Measurements from ENCODE around the gene MYD88. TPM values are rescaled to one million over a fixed set of nuclear protein-coding genes. Genes with fewer than 3 reads are reported as not detected.

Gene MYD88
- total RNA-seq, 1 experiment from 2014 or later = 19.2 TPM

- Mint-ChIP-seq H3K36me3 (no peaks in the 10 kb centered on the region), H3K4me3 (no peak overlapping the region), H3K9me3 (no peaks in the 10 kb centered on the region), H3K27ac (no peak overlapping the region), H3K4me1 (no peaks in the 10 kb centered on the region), H3K27me3 (ENCODE audit: low read depth) (peaks cover 6% of the 10 kb centered on the region)
- ATAC-seq (no peak), DNase-seq (ENCODE audit: low spot score) (no peak)
- POLR2A ChIA-PET = interaction anchor here (0.5 kb wide), 1 partner anchor 1782 kb away, joined by 3 read pairs; no protein-coding TSS in a partner anchor
- CTCF ChIA-PET = no interaction called here
- TF ChIP-seq AFF4 (CRISPR knock-in tag; IDR thresholded peaks at IDR 0.05; ENCODE audit: borderline replicate concordance) = no peak
- TF ChIP-seq ZNF281 (CRISPR knock-in tag; IDR thresholded peaks at IDR 0.05) = no peak
- TF ChIP-seq NR3C1 (CRISPR knock-in tag; conservative IDR thresholded peaks at IDR 0.05; ENCODE audit: low read depth) = no peak
- no peak for TF ChIP-seq ATF6 (CRISPR knock-in tag; IDR thresholded peaks at IDR 0.05)
- no peak for TF ChIP-seq ESRRA (CRISPR knock-in tag; IDR thresholded peaks at IDR 0.05; ENCODE audit: borderline replicate concordance)
- TF ChIP-seq NFE2L1 (CRISPR knock-in tag; IDR thresholded peaks at IDR 0.05) = no peak
- TF ChIP-seq TP53 (CRISPR knock-in tag; IDR thresholded peaks at IDR 0.05) = no peak
- TF ChIP-seq ERG (CRISPR knock-in tag; IDR thresholded peaks at IDR 0.05) = no peak
- TF ChIP-seq ZNF317 (CRISPR knock-in tag; IDR thresholded peaks at IDR 0.05; ENCODE audit: borderline replicate concordance, low read depth) = no peak
- TF ChIP-seq FOXP1 (CRISPR knock-in tag; IDR thresholded peaks at IDR 0.05; ENCODE audit: borderline replicate concordance) = no peak
- TF ChIP-seq IRF1 (CRISPR knock-in tag; IDR thresholded peaks at IDR 0.05) = no peak
- no peak for TF ChIP-seq ZBTB21 (CRISPR knock-in tag; IDR thresholded peaks at IDR 0.05; ENCODE audit: borderline replicate concordance)
- no peak for TF ChIP-seq IRF2 (CRISPR knock-in tag; IDR thresholded peaks at IDR 0.05; ENCODE audit: borderline replicate concordance, low read depth)
- no peak for TF ChIP-seq SMAD3 (CRISPR knock-in tag; IDR thresholded peaks at IDR 0.05; ENCODE audit: borderline replicate concordance)
- TF ChIP-seq ZNF512 (CRISPR knock-in tag; IDR thresholded peaks at IDR 0.05; ENCODE audit: borderline replicate concordance) = no peak
- no peak for TF ChIP-seq GABPB1 (CRISPR knock-in tag; IDR thresholded peaks at IDR 0.05)
- no peak for TF ChIP-seq TEAD1 (CRISPR knock-in tag; IDR thresholded peaks at IDR 0.05)
- no peak for TF ChIP-seq NFATC4 (CRISPR knock-in tag; IDR thresholded peaks at IDR 0.05)
Measured at GRCh38 chr3:38111696-38112377, 26.6 kb upstream of the MYD88 start.
